HepG2 (cell line): ENCODE results near the gene STX12. TPM values are rescaled to one million over a fixed set of nuclear protein-coding genes. Genes with fewer than 3 reads are reported as not detected.

Experiments
- ATAC-seq: fragments of 200-7000 bp; cut with Tn5 transposase; 3 replicates; pipeline ENCODE4 v1.9.1; 2020; ENCODE audit warnings: mild to moderate bottlenecking, moderate library complexity
- BruUV-seq: library from RNA; stranded (reverse); fragments of 400-500 nt; replicated peaks from 2 replicates; lab custom pipeline; 2021; lab: Mats Ljungman, UMichigan
- CTCF ChIA-PET: fragments of 300-600 bp; formaldehyde crosslinking; extraction: SDS; loops from one replicate; lab custom pipeline; 2021; ENCODE audit warnings: low total read pairs, inconsistent platforms, low intra/inter-chr PET ratio; lab: Yijun Ruan, JAX
- POLR2A ChIA-PET: fragments of 350-600 bp; sonication (Branson Sonifier 250); formaldehyde crosslinking; loops from one replicate; lab custom pipeline; 2020; ENCODE audit warnings: antibody characterized with exemption, inconsistent platforms; lab: Yijun Ruan, JAX
- DNase-seq: peaks from one replicate; pipeline ENCODE4 v3.0.0-alpha.2; 2015; ENCODE audit warnings: low spot score
- FAIRE-seq: peaks from 3 replicates; lab custom pipeline; 2011; peaks lifted over from hg19 to GRCh38; lab: Jason Lieb, UNC
- H2AFZ ChIP-seq: one replicate; pipeline ENCODE4 v1.6.1; 2011; ENCODE audit warnings: low read length, inconsistent platforms
- H3K27ac ChIP-seq: fragments of 300-600 bp; 3 replicates; pipeline ENCODE4 v1.8.0; 2011; ENCODE audit warnings: mixed run types, mild to moderate bottlenecking, mixed read lengths, low read length, inconsistent platforms; ENCODE audit not compliant: insufficient read depth; ENCODE audit errors: extremely low read length
- H3K27me3 ChIP-seq, 2 experiments: fragments of 200-600 bp in 1 of 2; 2 replicates in 1 of 2; 3 replicates in 1 of 2; pipeline versions ENCODE4 v1.6.0 to v1.8.0; 2011; ENCODE audit warnings: low read length in 2 of 2, mild to moderate bottlenecking in 2 of 2, moderate library complexity in 2 of 2, inconsistent platforms in 1 of 2; ENCODE audit not compliant: insufficient read depth in 2 of 2, control insufficient read depth in 1 of 2
- H3K36me3 ChIP-seq, 2 experiments: fragments of 200-600 bp in 1 of 2; replicated peaks in 1 of 2; 2 replicates in 1 of 2; 3 replicates in 1 of 2; pipeline versions ENCODE4 v1.5.1 to v1.8.0; 2011; ENCODE audit warnings: low read length in 2 of 2, inconsistent platforms in 1 of 2; ENCODE audit not compliant: insufficient read depth in 2 of 2, control insufficient read depth in 1 of 2
- H3K4me1 ChIP-seq: 2 replicates; pipeline ENCODE4 v1.5.1; 2012; ENCODE audit warnings: low read length, inconsistent platforms; ENCODE audit not compliant: insufficient read depth
- H3K4me2 ChIP-seq: 2 replicates; pipeline ENCODE4 v1.6.0; 2011; ENCODE audit warnings: low read depth, low read length, inconsistent platforms
- H3K4me3 ChIP-seq, 3 experiments: fragments of 200-600 bp in 1 of 3; sonication (generic), shearing (Covaris generic) in 1 of 3; replicated peaks in 1 of 3; 2 replicates each; pipeline ENCODE4 v1.5.1; 2011 to 2016; ENCODE audit warnings: low read length in 3 of 3, inconsistent platforms in 2 of 3, low read depth in 2 of 3, mild to moderate bottlenecking in 2 of 3, control low read depth in 1 of 3, mixed read lengths in 1 of 3; ENCODE audit not compliant: insufficient read depth in 1 of 3
- H3K79me2 ChIP-seq: one replicate; pipeline ENCODE4 v1.6.1; 2011; ENCODE audit warnings: low read length, inconsistent platforms; ENCODE audit not compliant: insufficient read depth
- H3K9ac ChIP-seq: 2 replicates; pipeline ENCODE4 v1.6.0; 2011; ENCODE audit warnings: mild to moderate bottlenecking, low read depth, low read length, inconsistent platforms; ENCODE audit not compliant: insufficient read depth
- H3K9me3 ChIP-seq: 2 replicates; pipeline ENCODE4 v1.5.1; 2012; ENCODE audit warnings: mild to moderate bottlenecking, low read length
- H4K20me1 ChIP-seq: 2 replicates; pipeline ENCODE4 v1.6.0; 2011; ENCODE audit warnings: inconsistent platforms, mild to moderate bottlenecking, low read length, moderate library complexity; ENCODE audit not compliant: insufficient read depth
- GATA4 ChIP-seq: sonication (generic); IDR thresholded peaks from 2 replicates; pipeline ENCODE4 v1.6.1; 2016; ENCODE audit warnings: antibody characterized with exemption, low read depth, borderline replicate concordance
- HOXA3 ChIP-seq: sonication (generic); formaldehyde crosslinking; IDR thresholded peaks from 2 replicates; pipeline ENCODE4 v1.5.0; 2020; ENCODE audit warnings: missing genetic modification reagents
- PAX8 ChIP-seq: sonication (generic); formaldehyde crosslinking; IDR thresholded peaks from 2 replicates; pipeline ENCODE4 v1.8.0; 2022; ENCODE audit warnings: mild to moderate bottlenecking, missing genetic modification reagents, borderline replicate concordance
- ZBTB38 ChIP-seq: sonication (generic); formaldehyde crosslinking; IDR thresholded peaks from 2 replicates; pipeline ENCODE4 v1.5.1; 2020; ENCODE audit warnings: mild to moderate bottlenecking, missing genetic modification reagents
- ZNF207 ChIP-seq: fragments of 450-650 bp; IDR thresholded peaks from 2 replicates; pipeline ENCODE4 v1.6.1; 2016; ENCODE audit warnings: antibody characterized with exemption, borderline replicate concordance
- ZNF768 ChIP-seq: sonication (generic); formaldehyde crosslinking; IDR thresholded peaks from 2 replicates; pipeline ENCODE4 v1.4.0; 2020; ENCODE audit warnings: missing genetic modification reagents
- WGBS: methylation state at CpG from one replicate; pipeline ENCODE4 v1.1.6; 2017; ENCODE audit warnings: low lambda C conversion rate; 5-methylcytosine and 5-hydroxymethylcytosine counted together
- in situ Hi-C: cut with HindIII; loops from 2 replicates; pipeline ENCODE4 v1.10.0; 2017; ENCODE audit warnings: low pct_unique_long_range_greater_than_20kb; ENCODE audit not compliant: extremely low pct_ligation_motif_present
- intact Hi-C: fragments of 100-400 bp; cut with micrococcal nuclease; formaldehyde crosslinking; loops from one replicate; pipeline ENCODE4 v1.10.0; 2022; ENCODE audit not compliant: unreplicated experiment
- polyA plus RNA-seq, 8 experiments: library from polyadenylated mRNA; depleted of rRNA in 3 of 8; stranded (reverse) in 7 of 8; unstranded in 1 of 8; fragments of >200 nt; fragmentation: Illumina TruSeq in 4 of 8; extraction: Trizol in 4 of 8; gene quantifications; 2 replicates each; pipeline versions ENCODE4 v1.2.1 to v1.2.3, GENCODE V29; 2011 to 2016; ENCODE audit warnings: low read depth in 4 of 8, missing spikeins in 1 of 8, mixed read lengths in 1 of 8; ENCODE audit not compliant: insufficient read depth in 1 of 8
- total RNA-seq, 5 experiments: library from RNA; depleted of rRNA; stranded (reverse); fragments of >200 nt; fragmentation: Illumina TruSeq; extraction: Trizol; gene quantifications; 2 replicates each; pipeline ENCODE4 v1.2.3, GENCODE V29; 2016; ENCODE audit warnings: low read depth in 1 of 5
- TF ChIP-seq, protein P1 (sequence below): sonication (generic); formaldehyde crosslinking; IDR thresholded peaks from 2 replicates; pipeline ENCODE4 v1.4.0; 2020; ENCODE audit warnings: mild to moderate bottlenecking, missing genetic modification reagents
- TF ChIP-seq, protein P2 (sequence below): sonication (generic); formaldehyde crosslinking; IDR thresholded peaks from 2 replicates; pipeline ENCODE4 v1.8.0; 2022; ENCODE audit warnings: missing genetic modification reagents, low read depth, mild to moderate bottlenecking, borderline replicate concordance
- TF ChIP-seq, protein P3 (sequence below): sonication (generic); formaldehyde crosslinking; IDR thresholded peaks from 2 replicates; pipeline ENCODE4 v1.4.0; 2020; ENCODE audit warnings: missing genetic modification reagents, mild to moderate bottlenecking, borderline replicate concordance
- TF ChIP-seq, protein P4 (sequence below): sonication (generic); formaldehyde crosslinking; IDR thresholded peaks from 2 replicates; pipeline ENCODE4 v1.9.0; 2021; ENCODE audit warnings: missing genetic modification reagents, borderline replicate concordance
- TF ChIP-seq, protein P5 (sequence below): sonication (generic); formaldehyde crosslinking; IDR thresholded peaks from 2 replicates; pipeline ENCODE4 v1.4.0; 2020; ENCODE audit warnings: missing genetic modification reagents

The STX12 gene
- total and polyA plus RNA-seq, 2 of the 13 experiments (the other 11 are each of a cell fraction or from before 2014, with no cell fraction given): 9.0 to 19.7 TPM

DNA sequence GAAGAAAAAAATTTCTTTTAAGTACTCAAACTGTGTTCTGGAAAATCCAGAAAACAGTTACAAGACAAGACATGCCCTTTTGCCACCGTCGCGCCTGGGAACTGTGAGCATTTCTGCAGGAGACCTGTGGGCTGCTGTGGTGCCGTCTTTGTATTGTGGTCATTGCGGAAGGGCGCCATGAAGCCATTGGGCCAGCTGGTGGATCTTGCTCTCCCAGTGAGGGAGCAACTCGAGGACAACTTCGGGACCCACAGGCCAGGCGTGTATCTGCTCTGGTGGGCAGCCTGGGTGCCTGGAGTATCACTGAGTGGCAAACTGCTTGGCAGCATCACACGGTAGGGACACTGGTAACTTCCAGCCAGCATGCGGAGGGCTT is 95.5 kb downstream of the STX12 start:
- CTCF ChIA-PET: no interaction called here
- FAIRE-seq (no peak), ATAC-seq (peak; percentile 5; the same call in 1 of the 3 replicates), DNase-seq (no peak)
- H3K9me3 ChIP-seq: no peaks in the 10 kb centered on the region
- 54% methylated on average over 3 of the region's 11 CpGs for WGBS
- H3K27me3 ChIP-seq: peaks cover 0 to 13% of the 10 kb centered on the region in 2 experiments; a peak in 2 of 5 replicates
- no peaks in the 10 kb centered on the region for H3K79me2 ChIP-seq
- no TSS peak for BruUV-seq
- H3K4me1 ChIP-seq: peaks cover 46% of the 10 kb centered on the region
- H3K36me3 ChIP-seq: no peaks in the 10 kb centered on the region
- H3K4me2 ChIP-seq: peak overlapping the region; percentile 78
- no peak overlapping the region for H3K27ac ChIP-seq
- H3K4me3 ChIP-seq: peak overlapping the region in 1 of 3 experiments; percentile 59; a peak in 1 of 6 replicates
- intact Hi-C loops: loop anchor here (10.0 kb wide), 1 partner anchor 56 kb away; no protein-coding TSS in a partner anchor
- H4K20me1 ChIP-seq: no peaks in the 10 kb centered on the region
- POLR2A ChIA-PET: no interaction called here
- no peak overlapping the region for H3K9ac ChIP-seq
- in situ Hi-C loops: loop anchor here (10.0 kb wide), 1 partner anchor 336 kb away; no protein-coding TSS in a partner anchor
- peak overlapping the region; percentile 34 for H2AFZ ChIP-seq
- TF ChIP-seq, protein P1, sequence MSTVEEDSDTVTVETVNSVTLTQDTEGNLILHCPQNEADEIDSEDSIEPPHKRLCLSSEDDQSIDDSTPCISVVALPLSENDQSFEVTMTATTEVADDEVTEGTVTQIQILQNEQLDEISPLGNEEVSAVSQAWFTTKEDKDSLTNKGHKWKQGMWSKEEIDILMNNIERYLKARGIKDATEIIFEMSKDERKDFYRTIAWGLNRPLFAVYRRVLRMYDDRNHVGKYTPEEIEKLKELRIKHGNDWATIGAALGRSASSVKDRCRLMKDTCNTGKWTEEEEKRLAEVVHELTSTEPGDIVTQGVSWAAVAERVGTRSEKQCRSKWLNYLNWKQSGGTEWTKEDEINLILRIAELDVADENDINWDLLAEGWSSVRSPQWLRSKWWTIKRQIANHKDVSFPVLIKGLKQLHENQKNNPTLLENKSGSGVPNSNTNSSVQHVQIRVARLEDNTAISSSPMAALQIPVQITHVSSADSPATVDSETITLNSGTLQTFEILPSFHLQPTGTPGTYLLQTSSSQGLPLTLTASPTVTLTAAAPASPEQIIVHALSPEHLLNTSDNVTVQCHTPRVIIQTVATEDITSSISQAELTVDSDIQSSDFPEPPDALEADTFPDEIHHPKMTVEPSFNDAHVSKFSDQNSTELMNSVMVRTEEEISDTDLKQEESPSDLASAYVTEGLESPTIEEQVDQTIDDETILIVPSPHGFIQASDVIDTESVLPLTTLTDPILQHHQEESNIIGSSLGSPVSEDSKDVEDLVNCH: no peak
- TF ChIP-seq PAX8: no peak
- TF ChIP-seq ZNF207: no peak
- TF ChIP-seq, protein P2, sequence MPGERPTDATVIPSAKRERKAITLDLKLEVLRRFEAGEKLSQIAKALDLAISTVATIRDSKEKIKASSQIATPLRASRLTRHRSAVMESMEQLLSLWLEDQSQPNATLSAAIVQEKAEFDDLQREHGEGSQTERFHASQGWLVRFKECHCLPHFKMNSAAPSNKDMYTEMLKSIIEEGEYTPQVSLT: no peak
- TF ChIP-seq GATA4: no peak
- TF ChIP-seq, protein P3, sequence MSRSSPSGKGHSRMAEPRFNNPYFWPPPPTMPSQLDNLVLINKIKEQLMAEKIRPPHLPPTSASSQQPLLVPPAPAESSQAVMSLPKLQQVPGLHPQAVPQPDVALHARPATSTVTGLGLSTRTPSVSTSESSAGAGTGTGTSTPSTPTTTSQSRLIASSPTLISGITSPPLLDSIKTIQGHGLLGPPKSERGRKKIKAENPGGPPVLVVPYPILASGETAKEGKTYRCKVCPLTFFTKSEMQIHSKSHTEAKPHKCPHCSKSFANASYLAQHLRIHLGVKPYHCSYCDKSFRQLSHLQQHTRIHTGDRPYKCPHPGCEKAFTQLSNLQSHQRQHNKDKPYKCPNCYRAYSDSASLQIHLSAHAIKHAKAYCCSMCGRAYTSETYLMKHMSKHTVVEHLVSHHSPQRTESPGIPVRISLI (CRISPR knock-in tag): 0 out of 2 replicates have a peak, but pooled peaks have one; percentile 14
- TF ChIP-seq, protein P4, sequence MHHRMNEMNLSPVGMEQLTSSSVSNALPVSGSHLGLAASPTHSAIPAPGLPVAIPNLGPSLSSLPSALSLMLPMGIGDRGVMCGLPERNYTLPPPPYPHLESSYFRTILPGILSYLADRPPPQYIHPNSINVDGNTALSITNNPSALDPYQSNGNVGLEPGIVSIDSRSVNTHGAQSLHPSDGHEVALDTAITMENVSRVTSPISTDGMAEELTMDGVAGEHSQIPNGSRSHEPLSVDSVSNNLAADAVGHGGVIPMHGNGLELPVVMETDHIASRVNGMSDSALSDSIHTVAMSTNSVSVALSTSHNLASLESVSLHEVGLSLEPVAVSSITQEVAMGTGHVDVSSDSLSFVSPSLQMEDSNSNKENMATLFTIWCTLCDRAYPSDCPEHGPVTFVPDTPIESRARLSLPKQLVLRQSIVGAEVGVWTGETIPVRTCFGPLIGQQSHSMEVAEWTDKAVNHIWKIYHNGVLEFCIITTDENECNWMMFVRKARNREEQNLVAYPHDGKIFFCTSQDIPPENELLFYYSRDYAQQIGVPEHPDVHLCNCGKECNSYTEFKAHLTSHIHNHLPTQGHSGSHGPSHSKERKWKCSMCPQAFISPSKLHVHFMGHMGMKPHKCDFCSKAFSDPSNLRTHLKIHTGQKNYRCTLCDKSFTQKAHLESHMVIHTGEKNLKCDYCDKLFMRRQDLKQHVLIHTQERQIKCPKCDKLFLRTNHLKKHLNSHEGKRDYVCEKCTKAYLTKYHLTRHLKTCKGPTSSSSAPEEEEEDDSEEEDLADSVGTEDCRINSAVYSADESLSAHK (CRISPR knock-in tag): no peak
- TF ChIP-seq, protein P5, sequence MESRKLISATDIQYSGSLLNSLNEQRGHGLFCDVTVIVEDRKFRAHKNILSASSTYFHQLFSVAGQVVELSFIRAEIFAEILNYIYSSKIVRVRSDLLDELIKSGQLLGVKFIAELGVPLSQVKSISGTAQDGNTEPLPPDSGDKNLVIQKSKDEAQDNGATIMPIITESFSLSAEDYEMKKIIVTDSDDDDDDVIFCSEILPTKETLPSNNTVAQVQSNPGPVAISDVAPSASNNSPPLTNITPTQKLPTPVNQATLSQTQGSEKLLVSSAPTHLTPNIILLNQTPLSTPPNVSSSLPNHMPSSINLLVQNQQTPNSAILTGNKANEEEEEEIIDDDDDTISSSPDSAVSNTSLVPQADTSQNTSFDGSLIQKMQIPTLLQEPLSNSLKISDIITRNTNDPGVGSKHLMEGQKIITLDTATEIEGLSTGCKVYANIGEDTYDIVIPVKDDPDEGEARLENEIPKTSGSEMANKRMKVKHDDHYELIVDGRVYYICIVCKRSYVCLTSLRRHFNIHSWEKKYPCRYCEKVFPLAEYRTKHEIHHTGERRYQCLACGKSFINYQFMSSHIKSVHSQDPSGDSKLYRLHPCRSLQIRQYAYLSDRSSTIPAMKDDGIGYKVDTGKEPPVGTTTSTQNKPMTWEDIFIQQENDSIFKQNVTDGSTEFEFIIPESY: peak; percentile 86
- TF ChIP-seq HOXA3 (CRISPR knock-in tag): peak; percentile 32; the same call in 1 of the 2 replicates
- 0 out of 2 replicates have a peak, but pooled peaks have one; percentile 41 for TF ChIP-seq ZBTB38 (CRISPR knock-in tag)
- TF ChIP-seq ZNF768 (CRISPR knock-in tag): no peak
